ENCODE measurements around the gene ARHGAP20. TPM values are rescaled to one million over a fixed set of nuclear protein-coding genes. Genes with fewer than 3 reads are reported as not detected.
A peak's percentile ranks its signal among the peaks of the same experiment; 100 is the strongest.

ARHGAP20 gene
- total and polyA plus RNA-seq, 8 donors = 4.4 to 47.8 (median 41.8) TPM

DNA sequence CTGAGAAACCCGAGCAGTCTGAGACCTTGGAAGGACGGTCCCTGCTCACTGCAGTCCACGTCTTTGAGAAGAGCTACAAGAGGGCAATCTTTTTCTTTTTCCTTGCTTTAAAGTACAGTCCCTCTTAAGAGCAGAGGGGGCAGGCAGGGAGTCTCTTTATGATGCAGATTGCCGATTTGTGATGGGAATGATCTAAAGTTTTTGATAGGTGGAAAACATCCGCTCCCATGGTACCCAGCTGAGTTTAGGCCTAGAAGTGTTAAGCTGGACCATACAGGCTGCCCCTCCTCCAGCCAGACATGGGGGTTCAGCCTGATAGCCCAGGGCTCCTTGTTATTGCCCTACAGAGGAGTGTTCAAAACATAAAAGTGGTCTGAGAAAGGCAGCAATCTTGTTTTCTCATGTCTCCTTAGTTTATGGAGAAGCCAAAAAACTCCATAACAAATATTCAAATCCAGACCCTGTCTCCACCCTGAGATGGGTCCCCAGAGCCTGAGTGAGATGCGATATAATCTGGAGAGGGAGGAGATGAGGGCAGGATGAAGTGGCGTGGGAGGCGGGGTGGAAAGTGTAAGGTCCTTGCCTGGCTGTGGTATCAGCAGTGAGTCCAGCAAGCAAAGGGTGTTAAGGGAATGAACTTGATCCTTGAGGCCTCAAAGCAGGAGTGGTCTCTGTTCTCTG is 147.4 kb downstream of the ARHGAP20 start:
- DNase-seq (no peak), ATAC-seq (no peak)
- Histone ChIP-seq H3K27me3 (no peaks in the 10 kb centered on the region), H3K4me3 (no peak overlapping the region), H3K9me3 (no peaks in the 10 kb centered on the region), H3K4me1 (no peaks in the 10 kb centered on the region), H3K27ac (no peak overlapping the region), H3K36me3 (no peaks in the 10 kb centered on the region)
- TF ChIP-seq, protein P1, sequence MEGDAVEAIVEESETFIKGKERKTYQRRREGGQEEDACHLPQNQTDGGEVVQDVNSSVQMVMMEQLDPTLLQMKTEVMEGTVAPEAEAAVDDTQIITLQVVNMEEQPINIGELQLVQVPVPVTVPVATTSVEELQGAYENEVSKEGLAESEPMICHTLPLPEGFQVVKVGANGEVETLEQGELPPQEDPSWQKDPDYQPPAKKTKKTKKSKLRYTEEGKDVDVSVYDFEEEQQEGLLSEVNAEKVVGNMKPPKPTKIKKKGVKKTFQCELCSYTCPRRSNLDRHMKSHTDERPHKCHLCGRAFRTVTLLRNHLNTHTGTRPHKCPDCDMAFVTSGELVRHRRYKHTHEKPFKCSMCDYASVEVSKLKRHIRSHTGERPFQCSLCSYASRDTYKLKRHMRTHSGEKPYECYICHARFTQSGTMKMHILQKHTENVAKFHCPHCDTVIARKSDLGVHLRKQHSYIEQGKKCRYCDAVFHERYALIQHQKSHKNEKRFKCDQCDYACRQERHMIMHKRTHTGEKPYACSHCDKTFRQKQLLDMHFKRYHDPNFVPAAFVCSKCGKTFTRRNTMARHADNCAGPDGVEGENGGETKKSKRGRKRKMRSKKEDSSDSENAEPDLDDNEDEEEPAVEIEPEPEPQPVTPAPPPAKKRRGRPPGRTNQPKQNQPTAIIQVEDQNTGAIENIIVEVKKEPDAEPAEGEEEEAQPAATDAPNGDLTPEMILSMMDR (IDR thresholded peaks at IDR 0.05) = no peak
- intact Hi-C loops (cut with DNase I) = no loop called here

DNA sequence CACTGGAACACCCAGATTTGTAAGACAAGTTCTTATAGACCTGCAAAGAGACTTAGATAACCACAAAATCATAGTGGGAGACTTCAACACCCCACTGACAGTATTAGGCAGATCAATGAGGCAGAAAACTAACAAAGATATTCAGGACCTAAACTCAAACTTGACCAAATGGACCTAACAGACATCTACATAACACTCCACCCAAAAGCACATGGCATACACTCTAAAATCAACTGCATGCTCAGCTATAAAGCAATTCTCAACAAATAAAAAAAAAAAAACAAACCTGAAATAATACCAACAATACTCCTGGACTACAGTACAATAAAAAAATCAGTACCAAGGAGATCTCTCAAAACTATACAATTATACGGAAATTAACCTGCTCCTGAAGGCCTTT is 167.5 kb downstream of the ARHGAP20 start:
- Histone ChIP-seq H3K4me3 (no peak overlapping the region), H3K27ac (no peak overlapping the region), H3K9me3 (peaks cover 0 to 11% of the 10 kb centered on the region in 2 donors), H3K36me3 (no peaks in the 10 kb centered on the region), H3K27me3 (no peaks in the 10 kb centered on the region), H3K4me1 (no peaks in the 10 kb centered on the region)
- intact Hi-C loops (cut with DNase I) = no loop called here
- TF ChIP-seq, protein P1 (IDR thresholded peaks at IDR 0.05) = no peak
- ATAC-seq (no peak), DNase-seq (no peak)

- DNase-seq (no peak), ATAC-seq (no peak)
- no peaks in the 10 kb centered on the region for H3K4me1 ChIP-seq
- H3K9me3 ChIP-seq = no peaks in the 10 kb centered on the region
- H3K36me3 ChIP-seq = no peaks in the 10 kb centered on the region
- no peak overlapping the region for H3K4me3 ChIP-seq
- no peak overlapping the region for H3K27ac ChIP-seq
- intact Hi-C loops (cut with DNase I) = no loop called here
- TF ChIP-seq, protein P1 (IDR thresholded peaks at IDR 0.05) = no peak
- no peaks in the 10 kb centered on the region for H3K27me3 ChIP-seq
Measured at GRCh38 chr11:110538154-110538553, 174.1 kb downstream of the ARHGAP20 start.

DNA sequence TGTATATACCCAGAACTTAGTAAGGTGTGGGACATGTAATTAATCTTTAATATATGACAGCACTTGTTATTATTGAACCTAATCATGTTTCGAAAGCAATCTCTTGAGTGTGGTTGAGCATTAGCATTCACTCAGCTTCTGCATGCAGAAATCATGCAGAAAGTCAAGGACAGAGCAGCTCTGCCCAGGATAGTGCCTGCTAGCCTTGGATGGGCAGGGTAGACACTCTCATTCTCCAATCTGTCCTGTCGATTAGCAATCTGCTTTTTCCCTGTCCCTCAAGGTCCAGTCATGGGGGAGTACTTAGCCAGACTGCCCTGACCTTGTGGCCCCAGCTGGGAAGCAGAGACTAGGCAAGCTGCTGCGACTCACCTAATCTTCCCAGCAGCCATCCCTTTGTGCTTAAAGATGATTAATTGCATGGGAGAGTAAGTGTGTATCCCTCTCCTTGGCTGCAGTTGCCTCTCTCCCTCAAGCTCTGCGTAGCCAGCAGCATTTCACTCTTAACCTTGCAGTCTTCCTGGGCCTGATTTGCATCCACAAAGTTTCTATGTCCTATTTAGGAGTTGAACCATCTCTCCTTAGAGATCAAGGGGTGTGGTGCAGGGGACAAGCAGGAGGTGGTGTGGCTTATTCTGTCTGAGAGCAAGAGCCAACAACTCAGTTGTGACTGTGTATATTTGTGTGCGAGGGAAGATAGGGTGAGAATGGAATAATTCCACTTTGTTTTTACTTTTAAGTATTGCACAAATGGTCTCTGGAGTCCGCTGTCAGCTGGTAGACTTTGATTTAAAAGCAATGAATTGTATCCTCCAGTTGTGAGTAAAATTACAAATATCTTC is 181.1 kb downstream of the ARHGAP20 start:
- Histone ChIP-seq H3K36me3 (no peaks in the 10 kb centered on the region), H3K27ac (no peak overlapping the region), H3K4me1 (peaks cover 0 to 3% of the 10 kb centered on the region in 2 donors), H3K9me3 (no peaks in the 10 kb centered on the region), H3K27me3 (no peaks in the 10 kb centered on the region), H3K4me3 (no peak overlapping the region)
- no peak for DNase-seq
- TF ChIP-seq, protein P1 (IDR thresholded peaks at IDR 0.05) = no peak
- intact Hi-C loops (cut with DNase I) = no loop called here
- no peak for ATAC-seq

GRCh38 chr11:110529043-110529442 is 183.2 kb downstream of the ARHGAP20 start:
- TF ChIP-seq, protein P1 (IDR thresholded peaks at IDR 0.05) = peak; percentile 15 to 31
- Histone ChIP-seq H3K4me1 (peaks cover 5 to 8% of the 10 kb centered on the region in 2 donors), H3K4me3 (no peak overlapping the region), H3K27ac (no peak overlapping the region), H3K36me3 (no peaks in the 10 kb centered on the region), H3K27me3 (no peaks in the 10 kb centered on the region), H3K9me3 (no peaks in the 10 kb centered on the region)
- intact Hi-C loops (cut with DNase I) = no loop called here
- DNase-seq = no peak
- no peak for ATAC-seq

All from left lung (tissue), 10 donors.